ENCODE measurements around the gene C14orf119. TPM values are rescaled to one million over a fixed set of nuclear protein-coding genes. Genes with fewer than 3 reads are reported as not detected.

C14orf119 gene
- total RNA-seq, 1 donor from 2014 or later, result 27.5 TPM

DNA sequence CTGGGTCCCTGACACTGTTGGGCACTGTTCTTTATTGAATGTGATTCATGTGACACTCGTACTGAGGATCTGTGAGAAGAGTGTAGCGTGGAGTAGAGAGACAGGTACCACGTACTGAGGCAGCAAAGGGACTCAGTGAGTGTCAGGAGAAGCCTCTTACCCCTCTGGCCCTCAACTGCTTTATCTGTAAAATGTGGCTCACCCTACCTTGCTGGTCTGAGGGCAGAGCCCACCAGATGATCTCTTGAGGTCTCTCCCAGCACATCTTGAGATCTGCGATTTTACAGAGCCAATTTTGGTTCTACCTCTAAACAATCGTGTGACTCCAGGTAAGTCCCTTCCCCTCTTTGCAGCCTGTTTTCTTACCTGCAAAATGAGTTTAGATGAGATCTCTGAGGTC is 20.6 kb downstream of the C14orf119 start:
- H3K27me3 ChIP-seq (ENCODE audit: control insufficient read depth, insufficient read depth, low read length), result peaks cover 4% of the 10 kb centered on the region
- TF ChIP-seq CTCF (IDR thresholded peaks at IDR 0.05; ENCODE audit: insufficient read depth, low read length, poor library complexity, severe bottlenecking), result no peak
- no peaks in the 10 kb centered on the region for H3K36me3 ChIP-seq (ENCODE audit: control insufficient read depth, insufficient read depth, low read length)
- H3K4me3 ChIP-seq (ENCODE audit: low read depth, low read length), result no peak overlapping the region
- DNase-seq (ENCODE audit: low read depth), result no peak

DNA sequence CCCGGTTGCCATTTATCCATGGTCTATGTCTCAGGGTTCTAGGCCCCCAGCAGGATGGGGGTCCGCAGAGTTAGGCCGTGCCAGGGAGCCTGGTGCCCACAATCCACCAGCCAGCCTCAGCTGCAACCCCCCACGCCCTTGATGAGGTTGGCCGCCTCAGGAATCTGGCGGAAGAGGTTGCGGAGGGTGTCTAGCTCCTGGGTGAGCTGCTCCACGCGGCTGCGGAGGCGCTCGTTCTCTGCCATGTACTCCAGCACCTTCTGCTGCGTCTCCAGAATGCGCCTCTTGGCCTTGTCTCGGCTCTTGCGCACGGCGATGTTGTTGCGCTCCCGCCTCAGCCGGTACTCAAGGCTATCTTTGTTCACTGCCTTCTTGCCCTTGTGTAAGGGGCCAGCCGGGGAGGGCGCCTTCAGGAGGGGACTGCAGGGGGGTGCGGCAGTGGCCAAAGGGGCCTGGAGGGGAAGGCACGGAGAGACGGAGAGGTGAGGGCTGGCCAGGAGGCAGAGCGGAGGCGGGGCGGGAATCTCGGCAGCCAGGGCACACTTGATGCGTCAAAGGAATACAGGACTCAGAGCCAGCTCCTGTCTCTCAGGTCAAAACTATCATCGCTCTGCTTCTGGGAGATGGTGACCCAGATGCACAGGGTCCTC is 22.2 kb downstream of the C14orf119 start:
- DNase-seq (ENCODE audit: low read depth), result no peak
- Histone ChIP-seq H3K27me3 (ENCODE audit: control insufficient read depth, insufficient read depth, low read length) (no peaks in the 10 kb centered on the region), H3K36me3 (ENCODE audit: control insufficient read depth, insufficient read depth, low read length) (no peaks in the 10 kb centered on the region), H3K4me3 (ENCODE audit: low read depth, low read length) (no peak overlapping the region)
- TF ChIP-seq CTCF (IDR thresholded peaks at IDR 0.05; ENCODE audit: insufficient read depth, low read length, poor library complexity, severe bottlenecking), result no peak

DNA sequence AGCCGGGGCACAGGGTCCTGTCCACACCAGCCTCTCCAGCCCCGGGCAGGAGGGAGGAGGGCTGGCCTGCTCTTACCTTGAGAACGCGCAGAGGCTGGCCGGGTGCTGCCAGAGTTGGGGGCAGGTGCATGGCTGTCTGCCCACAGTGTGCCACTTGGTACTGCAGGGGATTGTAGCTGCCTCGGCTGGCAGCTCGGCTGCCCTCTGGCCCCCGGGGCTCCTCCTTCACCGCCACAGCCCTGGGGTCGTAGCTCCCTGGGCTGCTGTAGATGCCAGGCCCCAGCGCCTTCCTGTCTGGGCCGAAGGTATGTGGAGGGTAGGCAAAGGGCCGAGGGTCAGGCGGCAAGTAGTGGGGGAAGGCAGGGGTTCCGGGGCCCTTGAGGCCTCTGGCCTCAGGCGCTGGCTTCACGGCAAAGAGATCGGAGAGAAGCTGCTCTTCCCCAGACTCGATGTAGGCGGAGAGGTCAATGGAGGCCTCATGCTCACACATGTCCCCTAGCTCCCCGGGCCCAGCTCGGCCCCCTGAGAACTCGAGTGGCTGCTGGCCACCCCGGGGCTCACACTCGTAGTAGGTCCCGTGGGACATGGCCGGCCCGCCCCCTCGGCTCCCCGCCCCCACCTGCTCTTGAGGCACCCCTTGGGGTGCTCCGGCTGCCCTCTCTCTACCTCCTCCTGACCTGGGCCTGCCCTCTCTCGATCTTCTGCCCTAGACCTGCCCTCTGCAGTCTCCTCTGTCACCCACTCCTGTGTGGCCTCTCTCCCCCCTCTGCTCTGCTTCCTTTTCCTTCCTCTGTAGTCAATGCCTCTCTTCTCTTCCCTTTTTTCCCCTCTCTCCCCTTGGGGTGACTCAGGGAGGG is 23.4 kb downstream of the C14orf119 start, which contains the start of gene CEBPE:
TSS of gene CEBPE (minus strand) at position 750 of the 857 bp plus-strand sequence. CDS start at position 586, 164 bp downstream.
- no peak for TF ChIP-seq CTCF (IDR thresholded peaks at IDR 0.05; ENCODE audit: insufficient read depth, low read length, poor library complexity, severe bottlenecking)
- no peaks in the 10 kb centered on the region for H3K36me3 ChIP-seq (ENCODE audit: control insufficient read depth, insufficient read depth, low read length)
- no peak for DNase-seq (ENCODE audit: low read depth)
- no peaks in the 10 kb centered on the region for H3K27me3 ChIP-seq (ENCODE audit: control insufficient read depth, insufficient read depth, low read length)
- H3K4me3 ChIP-seq (ENCODE audit: low read depth, low read length), result no peak within 1 kb of the TSS

GRCh38 chr14:23119363-23120327 is 24.3 kb downstream of the C14orf119 start:
- Histone ChIP-seq H3K4me3 (ENCODE audit: low read depth, low read length) (no peak overlapping the region), H3K36me3 (ENCODE audit: control insufficient read depth, insufficient read depth, low read length) (no peaks in the 10 kb centered on the region), H3K27me3 (ENCODE audit: control insufficient read depth, insufficient read depth, low read length) (no peaks in the 10 kb centered on the region)
- no peak for DNase-seq (ENCODE audit: low read depth)
- no peak for TF ChIP-seq CTCF (IDR thresholded peaks at IDR 0.05; ENCODE audit: insufficient read depth, low read length, poor library complexity, severe bottlenecking)

DNA sequence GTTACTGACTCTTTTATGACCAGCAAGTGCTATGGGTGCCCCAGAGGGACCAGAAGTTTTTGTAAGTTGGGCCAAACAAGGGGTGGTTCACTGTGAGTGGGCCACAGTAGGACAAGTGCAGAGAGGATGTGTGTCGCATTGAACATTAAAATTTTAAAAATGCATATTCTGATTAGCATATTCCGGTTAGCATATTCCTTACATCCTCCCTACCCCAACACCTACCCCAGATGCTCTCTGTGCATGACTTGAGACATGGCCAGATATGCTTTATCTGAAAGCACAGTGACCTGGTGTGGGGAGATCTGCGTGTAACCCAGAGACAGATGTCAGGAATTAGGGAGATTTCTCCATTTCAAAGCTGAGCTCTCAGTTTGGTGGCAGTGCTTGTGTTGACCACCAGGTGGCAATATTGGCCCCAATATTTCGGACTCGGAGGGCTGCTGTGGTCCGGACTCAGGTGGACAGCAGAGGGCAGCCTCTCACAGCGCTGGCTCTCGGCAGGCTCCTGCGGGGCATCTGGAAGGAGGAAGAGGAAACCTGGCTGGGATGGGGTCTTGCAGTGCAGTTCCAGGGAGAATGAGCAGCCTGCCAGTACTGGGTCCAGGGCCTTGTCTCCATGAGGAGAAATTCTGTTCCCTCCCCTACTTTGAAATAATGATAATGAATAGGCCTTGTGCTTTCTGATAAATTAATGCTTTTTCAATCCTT is 25.4 kb downstream of the C14orf119 start:
- DNase-seq (ENCODE audit: low read depth), result peak; percentile 32
- no peaks in the 10 kb centered on the region for H3K36me3 ChIP-seq (ENCODE audit: control insufficient read depth, insufficient read depth, low read length)
- no peak overlapping the region for H3K4me3 ChIP-seq (ENCODE audit: low read depth, low read length)
- peak; percentile 100 for TF ChIP-seq CTCF (IDR thresholded peaks at IDR 0.05; ENCODE audit: insufficient read depth, low read length, poor library complexity, severe bottlenecking)
- H3K27me3 ChIP-seq (ENCODE audit: control insufficient read depth, insufficient read depth, low read length), result no peaks in the 10 kb centered on the region
